ENCODE results near the gene THTPA. TPM values are rescaled to one million over a fixed set of nuclear protein-coding genes. Genes with fewer than 3 reads are reported as not detected.

The THTPA gene
- total and polyA plus RNA-seq, 2 of the 13 experiments (the other 11 are each of a cell fraction or from before 2014, with no cell fraction given), result 7.4 to 8.7 TPM

DNA sequence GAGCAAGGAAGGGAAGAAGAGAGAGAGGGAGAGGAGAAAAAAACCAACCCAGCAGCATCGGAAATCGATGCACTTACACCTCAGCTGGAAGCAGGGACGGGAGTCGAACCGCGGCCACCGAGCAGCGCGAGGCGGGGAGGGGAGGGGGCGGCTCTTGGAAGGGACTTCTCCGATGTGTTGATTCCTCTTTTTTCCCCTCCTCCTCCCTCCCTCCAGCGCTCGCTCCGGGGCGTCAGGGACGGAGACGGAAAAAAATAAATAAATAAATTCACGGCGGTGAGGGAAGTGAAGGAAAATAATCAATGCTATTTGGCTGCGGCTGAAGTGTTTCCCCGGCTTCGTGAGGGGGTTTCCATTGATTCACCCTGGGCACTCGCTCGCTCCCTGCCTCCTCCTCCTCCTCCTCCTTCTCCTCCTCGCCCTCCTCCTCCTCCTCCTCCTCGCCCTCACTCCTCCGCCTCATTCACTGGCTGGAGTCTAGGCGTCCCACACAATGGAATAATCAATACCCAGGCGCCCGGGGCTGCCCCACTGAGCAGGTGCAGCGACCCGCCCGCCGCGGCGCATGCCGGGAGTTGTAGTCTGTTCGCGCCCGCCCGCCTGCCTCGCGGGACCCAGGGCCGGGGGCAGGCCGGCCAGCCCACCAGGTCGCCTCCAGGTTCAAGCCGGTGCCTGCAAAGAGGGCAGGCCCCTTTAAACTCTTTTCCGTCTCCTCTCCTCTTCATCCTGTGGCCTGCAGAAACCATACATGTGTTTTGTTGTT lies 4.6 kb upstream of the THTPA start, which contains the start of gene ZFHX2 (continued):
- TF ChIP-seq, protein P1, sequence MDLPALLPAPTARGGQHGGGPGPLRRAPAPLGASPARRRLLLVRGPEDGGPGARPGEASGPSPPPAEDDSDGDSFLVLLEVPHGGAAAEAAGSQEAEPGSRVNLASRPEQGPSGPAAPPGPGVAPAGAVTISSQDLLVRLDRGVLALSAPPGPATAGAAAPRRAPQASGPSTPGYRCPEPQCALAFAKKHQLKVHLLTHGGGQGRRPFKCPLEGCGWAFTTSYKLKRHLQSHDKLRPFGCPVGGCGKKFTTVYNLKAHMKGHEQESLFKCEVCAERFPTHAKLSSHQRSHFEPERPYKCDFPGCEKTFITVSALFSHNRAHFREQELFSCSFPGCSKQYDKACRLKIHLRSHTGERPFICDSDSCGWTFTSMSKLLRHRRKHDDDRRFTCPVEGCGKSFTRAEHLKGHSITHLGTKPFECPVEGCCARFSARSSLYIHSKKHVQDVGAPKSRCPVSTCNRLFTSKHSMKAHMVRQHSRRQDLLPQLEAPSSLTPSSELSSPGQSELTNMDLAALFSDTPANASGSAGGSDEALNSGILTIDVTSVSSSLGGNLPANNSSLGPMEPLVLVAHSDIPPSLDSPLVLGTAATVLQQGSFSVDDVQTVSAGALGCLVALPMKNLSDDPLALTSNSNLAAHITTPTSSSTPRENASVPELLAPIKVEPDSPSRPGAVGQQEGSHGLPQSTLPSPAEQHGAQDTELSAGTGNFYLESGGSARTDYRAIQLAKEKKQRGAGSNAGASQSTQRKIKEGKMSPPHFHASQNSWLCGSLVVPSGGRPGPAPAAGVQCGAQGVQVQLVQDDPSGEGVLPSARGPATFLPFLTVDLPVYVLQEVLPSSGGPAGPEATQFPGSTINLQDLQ (CRISPR knock-in tag; IDR thresholded peaks at IDR 0.05), result 0 out of 2 replicates have a peak, but pooled peaks have one; percentile 51
- TF ChIP-seq NFYB (CRISPR knock-in tag; IDR thresholded peaks at IDR 0.05) (no peak), ZNF34 (CRISPR knock-in tag; IDR thresholded peaks at IDR 0.05; ENCODE audit: borderline replicate concordance) (0 out of 2 replicates have a peak, but pooled peaks have one; percentile 71), POLR2AphosphoS5 (IDR thresholded peaks at IDR 0.05; ENCODE audit: low read depth, low read length) (peak; percentile 84), RELA (CRISPR knock-in tag; IDR thresholded peaks at IDR 0.05) (peak; percentile 22), RAD51 (IDR thresholded peaks at IDR 0.05; ENCODE audit: borderline replicate concordance) (no peak), TEAD3 (CRISPR knock-in tag; optimal IDR thresholded peaks at IDR 0.05; ENCODE audit: borderline replicate concordance) (no peak), ERF (CRISPR knock-in tag; IDR thresholded peaks at IDR 0.05) (peak; percentile 56), ZNF709 (CRISPR knock-in tag; IDR thresholded peaks at IDR 0.05) (peak; percentile 49), ZMYM3 (CRISPR knock-in tag; IDR thresholded peaks at IDR 0.05) (peak; percentile 77), ZFP36L2 (CRISPR knock-in tag; IDR thresholded peaks at IDR 0.05) (0 out of 2 replicates have a peak, but pooled peaks have one; percentile 63), NFRKB (IDR thresholded peaks at IDR 0.05) (no peak)
- TF ChIP-seq, protein P2, sequence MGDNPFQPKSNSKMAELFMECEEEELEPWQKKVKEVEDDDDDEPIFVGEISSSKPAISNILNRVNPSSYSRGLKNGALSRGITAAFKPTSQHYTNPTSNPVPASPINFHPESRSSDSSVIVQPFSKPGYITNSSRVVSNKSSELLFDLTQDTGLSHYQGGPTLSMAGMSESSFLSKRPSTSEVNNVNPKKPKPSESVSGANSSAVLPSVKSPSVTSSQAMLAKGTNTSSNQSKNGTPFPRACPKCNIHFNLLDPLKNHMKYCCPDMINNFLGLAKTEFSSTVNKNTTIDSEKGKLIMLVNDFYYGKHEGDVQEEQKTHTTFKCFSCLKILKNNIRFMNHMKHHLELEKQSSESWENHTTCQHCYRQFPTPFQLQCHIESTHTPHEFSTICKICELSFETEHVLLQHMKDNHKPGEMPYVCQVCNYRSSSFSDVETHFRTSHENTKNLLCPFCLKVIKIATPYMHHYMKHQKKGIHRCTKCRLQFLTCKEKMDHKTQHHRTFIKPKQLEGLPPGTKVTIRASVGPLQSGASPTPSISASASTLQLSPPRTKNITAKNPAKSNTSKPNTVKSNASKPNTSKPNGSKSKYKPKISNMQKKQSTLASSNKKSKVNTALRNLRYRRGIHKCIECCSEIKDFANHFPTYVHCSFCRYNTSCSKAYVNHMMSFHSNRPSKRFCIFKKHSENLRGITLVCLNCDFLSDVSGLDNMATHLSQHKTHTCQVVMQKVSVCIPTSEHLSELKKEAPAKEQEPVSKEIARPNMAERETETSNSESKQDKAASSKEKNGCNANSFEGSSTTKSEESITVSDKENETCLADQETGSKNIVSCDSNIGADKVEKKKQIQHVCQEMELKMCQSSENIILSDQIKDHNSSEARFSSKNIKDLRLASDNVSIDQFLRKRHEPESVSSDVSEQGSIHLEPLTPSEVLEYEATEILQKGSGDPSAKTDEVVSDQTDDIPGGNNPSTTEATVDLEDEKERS (CRISPR knock-in tag; IDR thresholded peaks at IDR 0.05), result peak; percentile 95
- TF ChIP-seq, protein P3, sequence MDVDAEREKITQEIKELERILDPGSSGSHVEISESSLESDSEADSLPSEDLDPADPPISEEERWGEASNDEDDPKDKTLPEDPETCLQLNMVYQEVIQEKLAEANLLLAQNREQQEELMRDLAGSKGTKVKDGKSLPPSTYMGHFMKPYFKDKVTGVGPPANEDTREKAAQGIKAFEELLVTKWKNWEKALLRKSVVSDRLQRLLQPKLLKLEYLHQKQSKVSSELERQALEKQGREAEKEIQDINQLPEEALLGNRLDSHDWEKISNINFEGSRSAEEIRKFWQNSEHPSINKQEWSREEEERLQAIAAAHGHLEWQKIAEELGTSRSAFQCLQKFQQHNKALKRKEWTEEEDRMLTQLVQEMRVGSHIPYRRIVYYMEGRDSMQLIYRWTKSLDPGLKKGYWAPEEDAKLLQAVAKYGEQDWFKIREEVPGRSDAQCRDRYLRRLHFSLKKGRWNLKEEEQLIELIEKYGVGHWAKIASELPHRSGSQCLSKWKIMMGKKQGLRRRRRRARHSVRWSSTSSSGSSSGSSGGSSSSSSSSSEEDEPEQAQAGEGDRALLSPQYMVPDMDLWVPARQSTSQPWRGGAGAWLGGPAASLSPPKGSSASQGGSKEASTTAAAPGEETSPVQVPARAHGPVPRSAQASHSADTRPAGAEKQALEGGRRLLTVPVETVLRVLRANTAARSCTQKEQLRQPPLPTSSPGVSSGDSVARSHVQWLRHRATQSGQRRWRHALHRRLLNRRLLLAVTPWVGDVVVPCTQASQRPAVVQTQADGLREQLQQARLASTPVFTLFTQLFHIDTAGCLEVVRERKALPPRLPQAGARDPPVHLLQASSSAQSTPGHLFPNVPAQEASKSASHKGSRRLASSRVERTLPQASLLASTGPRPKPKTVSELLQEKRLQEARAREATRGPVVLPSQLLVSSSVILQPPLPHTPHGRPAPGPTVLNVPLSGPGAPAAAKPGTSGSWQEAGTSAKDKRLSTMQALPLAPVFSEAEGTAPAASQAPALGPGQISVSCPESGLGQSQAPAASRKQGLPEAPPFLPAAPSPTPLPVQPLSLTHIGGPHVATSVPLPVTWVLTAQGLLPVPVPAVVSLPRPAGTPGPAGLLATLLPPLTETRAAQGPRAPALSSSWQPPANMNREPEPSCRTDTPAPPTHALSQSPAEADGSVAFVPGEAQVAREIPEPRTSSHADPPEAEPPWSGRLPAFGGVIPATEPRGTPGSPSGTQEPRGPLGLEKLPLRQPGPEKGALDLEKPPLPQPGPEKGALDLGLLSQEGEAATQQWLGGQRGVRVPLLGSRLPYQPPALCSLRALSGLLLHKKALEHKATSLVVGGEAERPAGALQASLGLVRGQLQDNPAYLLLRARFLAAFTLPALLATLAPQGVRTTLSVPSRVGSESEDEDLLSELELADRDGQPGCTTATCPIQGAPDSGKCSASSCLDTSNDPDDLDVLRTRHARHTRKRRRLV (CRISPR knock-in tag; IDR thresholded peaks at IDR 0.05), result peak; percentile 56; the same call in 1 of the 2 replicates
- TF ChIP-seq, protein P4, sequence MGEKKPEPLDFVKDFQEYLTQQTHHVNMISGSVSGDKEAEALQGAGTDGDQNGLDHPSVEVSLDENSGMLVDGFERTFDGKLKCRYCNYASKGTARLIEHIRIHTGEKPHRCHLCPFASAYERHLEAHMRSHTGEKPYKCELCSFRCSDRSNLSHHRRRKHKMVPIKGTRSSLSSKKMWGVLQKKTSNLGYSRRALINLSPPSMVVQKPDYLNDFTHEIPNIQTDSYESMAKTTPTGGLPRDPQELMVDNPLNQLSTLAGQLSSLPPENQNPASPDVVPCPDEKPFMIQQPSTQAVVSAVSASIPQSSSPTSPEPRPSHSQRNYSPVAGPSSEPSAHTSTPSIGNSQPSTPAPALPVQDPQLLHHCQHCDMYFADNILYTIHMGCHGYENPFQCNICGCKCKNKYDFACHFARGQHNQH (CRISPR knock-in tag; IDR thresholded peaks at IDR 0.05), result no peak; the same call in 1 of the 2 replicates
- TF ChIP-seq, protein P5, sequence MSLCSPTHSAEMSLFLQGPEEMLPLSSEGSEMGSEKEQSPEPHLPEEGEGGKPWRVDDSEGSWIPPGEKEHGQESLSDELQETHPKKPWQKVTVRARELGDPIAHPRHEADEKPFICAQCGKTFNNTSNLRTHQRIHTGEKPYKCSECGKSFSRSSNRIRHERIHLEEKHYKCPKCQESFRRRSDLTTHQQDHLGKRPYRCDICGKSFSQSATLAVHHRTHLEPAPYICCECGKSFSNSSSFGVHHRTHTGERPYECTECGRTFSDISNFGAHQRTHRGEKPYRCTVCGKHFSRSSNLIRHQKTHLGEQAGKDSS (CRISPR knock-in tag; IDR thresholded peaks at IDR 0.05; ENCODE audit: borderline replicate concordance, low read depth), result peak; percentile 12; the same call in 1 of the 2 replicates

Measured in HepG2 (cell line).